ENCODE data around the gene CYBC1. TPM values are rescaled to one million over a fixed set of nuclear protein-coding genes. Genes with fewer than 3 reads are reported as not detected.

Gene CYBC1
- total and polyA plus RNA-seq, 2 of the 4 experiments (the other 2 are of a cell fraction), result 75.1 to 76.7 TPM

GRCh38 chr17:82458885-82459424 is 8.4 kb upstream of the CYBC1 start:
- no peaks in the 10 kb centered on the region for H3K27me3 ChIP-seq (ENCODE audit: control insufficient read depth, insufficient read depth, low read length)
- intact Hi-C loops (cut with micrococcal nuclease) (loop anchor here (1.0 to 5.0 kb wide), 2 partner anchors 72 to 93 kb away; no protein-coding TSS in a partner anchor), dilution Hi-C loops (cut with HindIII; ENCODE audit: low sequenced_read_pairs, unreplicated experiment) (no loop called here), in situ Hi-C loops (cut with MboI; ENCODE audit: low sequenced_read_pairs) (no loop called here)
- H3K9me1 ChIP-seq (ENCODE audit: insufficient read depth, low read length), result peaks cover 8% of the 10 kb centered on the region; the same call in 1 of the 2 replicates
- no peak overlapping the region for H4K5ac ChIP-seq (ENCODE audit: low read depth, low read length)
- no peaks in the 10 kb centered on the region for H3K9me3 ChIP-seq (ENCODE audit: control insufficient read depth, insufficient read depth, low read length)
- no peak overlapping the region for H3K18ac ChIP-seq (ENCODE audit: low read depth, low read length)
- no peak overlapping the region for H4K91ac ChIP-seq (ENCODE audit: insufficient read depth, low read depth, low read length)
- H2BK5ac ChIP-seq (ENCODE audit: low read depth, low read length, poor library complexity, severe bottlenecking), result no peak overlapping the region
- H2BK15ac ChIP-seq (ENCODE audit: low read depth, low read length), result no peak overlapping the region
- H4K8ac ChIP-seq (ENCODE audit: low read depth in 2 of 2, low read length in 2 of 2), result peak overlapping the region in 1 of 2 experiments; percentile 40; a peak in 1 of 4 replicates
- H2BK20ac ChIP-seq (ENCODE audit: low read depth, low read length), result no peak overlapping the region
- H3K14ac ChIP-seq (replicated peaks; ENCODE audit: low read depth, low read length), result peak overlapping the region; percentile 77; the same call in 1 of the 2 replicates
- peaks cover 13% of the 10 kb centered on the region for H4K20me1 ChIP-seq (ENCODE audit: insufficient read depth, low read length)
- H3K4me3 ChIP-seq (ENCODE audit: insufficient read depth, low read depth, low read length), result peak overlapping the region; percentile 74
- ATAC-seq (ENCODE audit: low read depth) (peak; percentile 2), DNase-seq (peak; percentile 19)
- 1% methylated on average over 43 of the region's 62 CpGs; no CpG with 5 or more reads in 1 of the 2 experiments for WGBS, 2 experiments (ENCODE audit: extremely low coverage in 2 of 2, insufficient read length in 1 of 2)
- H3K79me1 ChIP-seq (ENCODE audit: low read depth in 1 of 2, low read length in 2 of 2), result peaks cover 13 to 46% of the 10 kb centered on the region in 2 experiments
- CTCF ChIA-PET, result interaction anchor here (0.6 kb wide), 1 partner anchor 101 kb away, joined by 5 read pairs; no protein-coding TSS in a partner anchor
- TF ChIP-seq CHD1 (IDR thresholded peaks at IDR 0.05; ENCODE audit: low read depth, low read length) (no peak; the same call in 1 of the 2 replicates), NFE2L2 (IDR thresholded peaks at IDR 0.05; ENCODE audit: low read depth, low read length) (no peak), MAFK (IDR thresholded peaks at IDR 0.05; ENCODE audit: low read depth, low read length) (no peak), BHLHE40 (IDR thresholded peaks at IDR 0.05; ENCODE audit: low read depth, low read length) (no peak), POLR2A (IDR thresholded peaks at IDR 0.05; ENCODE audit: low read depth, low read length) (no peak), MXI1 (IDR thresholded peaks at IDR 0.05; ENCODE audit: borderline replicate concordance, low read depth, low read length) (no peak), MAZ (IDR thresholded peaks at IDR 0.05; ENCODE audit: borderline replicate concordance, low read depth, low read length) (no peak)
- H2AK9ac ChIP-seq (replicated peaks; ENCODE audit: low read depth, low read length, poor library complexity), result peak overlapping the region; percentile 99
- no TSS peak for BruUV-seq (replicated peaks)
- H2AK5ac ChIP-seq (ENCODE audit: low read depth, low read length), result peak overlapping the region; percentile 95
- peak overlapping the region; percentile 65 for H3K9ac ChIP-seq (ENCODE audit: low read depth, low read length)
- H3K4me2 ChIP-seq (ENCODE audit: low read depth, low read length), result peak overlapping the region; percentile 99
- peak overlapping the region; percentile 43; the same call in 1 of the 2 replicates for H3K56ac ChIP-seq (ENCODE audit: extremely low read depth, insufficient read depth, low read length)
- peak overlapping the region; percentile 85 for H3K23ac ChIP-seq (ENCODE audit: low read depth, low read length)
- H3K36me3 ChIP-seq (ENCODE audit: control insufficient read depth, insufficient read depth, low read length), result peaks cover 31% of the 10 kb centered on the region
- H2BK120ac ChIP-seq (ENCODE audit: low read depth, low read length), result no peak overlapping the region
- H3K4ac ChIP-seq (ENCODE audit: low read depth, low read length), result peak overlapping the region; percentile 72
- peak overlapping the region; percentile 95 for H2AFZ ChIP-seq (replicated peaks; ENCODE audit: low read length, poor library complexity)
- peaks cover 3% of the 10 kb centered on the region for H3K4me1 ChIP-seq (ENCODE audit: control insufficient read depth, insufficient read depth, low read length)
- POLR2A ChIA-PET (ENCODE audit: unreplicated experiment), result no interaction called here
- H3K27ac ChIP-seq (ENCODE audit: insufficient read depth, low read length), result peak overlapping the region; percentile 30; the same call in 1 of the 2 replicates

Measured in IMR-90 (cell line).